Erythroblast (primary cell): ENCODE results near the gene STAT5B.

Experiments
- GATA1 ChIP-seq: IDR thresholded peaks from 2 replicates; pipeline ENCODE4 v1.6.1; 2011; ENCODE audit warnings: low read depth, mild to moderate bottlenecking, control low read depth, low read length, moderate library complexity
- POLR2A ChIP-seq: IDR thresholded peaks from 2 replicates; pipeline ENCODE4 v1.6.1; 2011; ENCODE audit warnings: mild to moderate bottlenecking, low read length

- TF ChIP-seq POLR2A (no peak), GATA1 (no peak)
Observed at GRCh38 chr17:42210046-42210445, 66.1 kb downstream of the STAT5B start.
